DMS 273 (cell line): ENCODE results near the gene GALR2.
"Not testable (repeated sequence)": the region's sequence is repeated elsewhere in the genome, so short reads cannot be mapped to it uniquely, and the experiment has no call there.

Source experiments
- DNase-seq: peaks from one replicate; lab custom pipeline; 2025; ENCODE audit not compliant: unreplicated experiment; lab: John Stamatoyannopoulos, UW

GALR2 gene, protein sequence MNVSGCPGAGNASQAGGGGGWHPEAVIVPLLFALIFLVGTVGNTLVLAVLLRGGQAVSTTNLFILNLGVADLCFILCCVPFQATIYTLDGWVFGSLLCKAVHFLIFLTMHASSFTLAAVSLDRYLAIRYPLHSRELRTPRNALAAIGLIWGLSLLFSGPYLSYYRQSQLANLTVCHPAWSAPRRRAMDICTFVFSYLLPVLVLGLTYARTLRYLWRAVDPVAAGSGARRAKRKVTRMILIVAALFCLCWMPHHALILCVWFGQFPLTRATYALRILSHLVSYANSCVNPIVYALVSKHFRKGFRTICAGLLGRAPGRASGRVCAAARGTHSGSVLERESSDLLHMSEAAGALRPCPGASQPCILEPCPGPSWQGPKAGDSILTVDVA

DNA sequence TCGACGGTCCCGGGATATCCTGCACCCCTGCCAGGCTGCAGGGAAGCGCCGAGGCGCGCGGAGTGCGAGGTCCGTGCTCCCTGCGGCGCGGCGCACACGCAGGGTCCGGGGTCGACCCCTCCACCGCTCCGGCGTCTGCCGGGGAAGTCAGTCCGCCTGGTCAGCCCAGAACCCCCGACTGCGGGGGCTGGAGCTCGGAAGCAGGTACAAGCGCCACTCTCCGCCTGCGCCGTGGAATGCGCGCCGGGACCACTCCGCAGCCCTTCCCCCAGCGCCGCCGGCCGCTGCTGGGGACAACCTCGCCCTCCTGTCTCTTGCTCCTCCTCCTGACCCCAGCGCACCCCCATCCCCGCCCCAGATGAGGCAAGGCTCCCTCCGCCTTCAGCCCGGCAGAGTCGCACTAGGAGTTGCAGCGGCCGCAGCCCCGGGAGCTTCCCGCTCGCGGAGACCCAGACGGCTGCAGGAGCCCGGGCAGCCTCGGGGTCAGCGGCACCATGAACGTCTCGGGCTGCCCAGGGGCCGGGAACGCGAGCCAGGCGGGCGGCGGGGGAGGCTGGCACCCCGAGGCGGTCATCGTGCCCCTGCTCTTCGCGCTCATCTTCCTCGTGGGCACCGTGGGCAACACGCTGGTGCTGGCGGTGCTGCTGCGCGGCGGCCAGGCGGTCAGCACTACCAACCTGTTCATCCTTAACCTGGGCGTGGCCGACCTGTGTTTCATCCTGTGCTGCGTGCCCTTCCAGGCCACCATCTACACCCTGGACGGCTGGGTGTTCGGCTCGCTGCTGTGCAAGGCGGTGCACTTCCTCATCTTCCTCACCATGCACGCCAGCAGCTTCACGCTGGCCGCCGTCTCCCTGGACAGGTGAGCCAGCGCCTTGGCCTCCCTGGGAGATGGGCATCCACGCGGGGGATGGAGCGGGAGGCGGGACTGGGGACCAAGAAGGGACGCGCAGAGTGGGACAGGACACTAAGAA is at the start of gene GALR2:
Gene GALR2, plus strand, starts transcription at position 392 of the 974 bp plus-strand sequence. Its CDS starts 103 bp downstream, at position 495.
- peak; percentile 30 for DNase-seq

DNA sequence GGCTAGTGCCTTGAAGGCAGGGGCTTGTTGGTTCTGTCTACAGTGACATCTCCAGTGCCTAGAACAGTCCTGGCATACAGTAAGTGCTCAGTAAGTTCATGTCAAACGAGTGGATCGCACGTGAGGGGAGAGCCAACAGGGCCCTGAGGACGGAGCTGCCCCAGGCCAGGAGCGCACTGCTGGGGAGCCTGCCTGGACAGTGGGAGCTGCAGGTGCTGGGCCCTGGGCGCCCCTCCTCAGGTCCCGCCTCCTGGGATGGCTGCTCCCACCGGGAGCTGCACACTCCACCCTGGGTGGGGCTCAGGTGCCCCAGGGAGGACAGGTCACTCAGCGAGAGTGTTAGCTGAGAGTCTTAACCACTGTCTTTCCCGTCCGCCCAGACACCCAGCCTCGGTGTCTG is 49.3 kb upstream of the GALR2 start:
- DNase-seq, result no peak

DNA sequence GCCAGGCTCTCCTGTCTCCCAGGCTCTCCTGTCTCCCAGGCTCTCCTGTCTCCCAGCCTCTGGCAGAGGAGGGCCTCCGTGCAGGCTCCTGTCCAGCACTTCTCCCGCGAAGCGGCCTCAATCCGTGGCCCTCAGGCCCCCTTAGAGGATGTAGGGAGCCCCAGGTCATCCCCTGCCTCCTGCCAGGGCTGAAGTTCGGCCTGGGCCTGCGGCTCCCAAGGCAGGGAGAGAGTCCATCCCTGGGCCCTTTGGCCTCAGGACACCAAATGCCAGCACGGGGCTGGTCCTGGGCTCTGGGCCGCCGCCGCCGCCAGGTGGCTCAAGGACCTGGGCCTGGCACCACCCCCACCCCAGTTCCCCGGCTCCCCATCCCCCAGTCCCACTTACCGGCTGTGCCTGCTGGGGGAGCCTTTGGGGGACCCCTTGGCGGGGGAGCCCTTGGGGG is 47.8 kb upstream of the GALR2 start:
- DNase-seq, result no peak

- no peak for DNase-seq
Measured at GRCh38 chr17:76027159-76027839, 47.3 kb upstream of the GALR2 start, which contains the start of gene EVPL. Gene EVPL, minus strand, starts transcription at chr17:76027306. Its CDS starts 108 bp downstream, at chr17:76027198.

DNA sequence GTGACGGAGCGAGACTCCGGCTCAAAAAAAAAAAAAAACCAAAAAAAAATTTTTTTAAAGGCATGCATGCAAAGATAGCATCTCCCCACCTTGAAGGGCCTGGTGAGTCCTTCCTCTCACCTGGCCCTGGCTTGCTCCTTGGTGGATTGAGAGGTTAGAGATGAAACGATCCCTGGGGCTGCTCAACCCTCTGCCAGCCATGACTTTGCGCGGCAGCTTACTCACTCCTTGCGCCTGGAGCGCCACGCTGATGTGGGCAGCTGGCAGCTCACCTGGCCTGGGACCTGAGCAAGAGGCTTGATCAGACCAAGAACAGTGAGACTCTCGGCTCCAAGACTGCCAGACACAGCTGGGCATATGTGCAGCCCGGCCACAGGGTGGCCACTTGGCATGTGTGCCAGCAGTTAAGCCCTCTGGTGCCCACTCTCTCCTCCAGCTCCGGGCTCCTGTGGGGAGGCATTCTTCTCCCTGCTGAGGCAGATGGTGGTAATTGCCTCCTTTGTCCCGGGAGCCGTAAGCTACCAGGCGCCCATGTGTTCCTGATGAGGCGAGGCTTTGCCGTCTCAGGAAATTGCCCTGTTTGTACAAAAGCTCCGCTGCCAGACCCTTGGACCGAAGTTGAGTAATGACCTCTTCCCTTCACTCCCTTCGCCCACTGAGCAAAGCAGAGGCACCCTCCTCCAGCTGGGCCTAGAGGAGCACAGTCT is 42.4 kb upstream of the GALR2 start:
- DNase-seq, result peak; percentile 90

GRCh38 chr17:76032780-76033108 is 41.8 kb upstream of the GALR2 start:
- no peak for DNase-seq

DNA sequence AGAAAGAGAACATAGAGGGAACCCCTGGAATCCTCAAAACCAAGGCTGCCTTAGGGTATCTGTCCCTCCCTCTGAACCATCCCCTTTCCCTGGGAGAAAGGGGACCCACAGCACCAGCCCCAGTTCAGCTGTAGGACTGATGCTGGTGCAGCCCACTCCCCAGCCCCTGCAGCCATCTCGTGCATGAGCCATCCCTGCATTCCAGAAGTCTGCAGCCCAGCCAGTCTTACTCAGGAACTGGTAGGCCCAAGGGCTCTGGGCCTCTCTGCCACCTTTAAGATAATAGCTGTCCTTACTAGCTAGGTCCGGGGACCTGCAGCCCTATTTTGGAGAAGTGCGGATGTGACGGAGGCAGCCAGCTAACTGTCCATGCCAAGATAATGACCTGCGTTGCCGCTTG is 41.4 kb upstream of the GALR2 start:
- DNase-seq, result no peak

DNA sequence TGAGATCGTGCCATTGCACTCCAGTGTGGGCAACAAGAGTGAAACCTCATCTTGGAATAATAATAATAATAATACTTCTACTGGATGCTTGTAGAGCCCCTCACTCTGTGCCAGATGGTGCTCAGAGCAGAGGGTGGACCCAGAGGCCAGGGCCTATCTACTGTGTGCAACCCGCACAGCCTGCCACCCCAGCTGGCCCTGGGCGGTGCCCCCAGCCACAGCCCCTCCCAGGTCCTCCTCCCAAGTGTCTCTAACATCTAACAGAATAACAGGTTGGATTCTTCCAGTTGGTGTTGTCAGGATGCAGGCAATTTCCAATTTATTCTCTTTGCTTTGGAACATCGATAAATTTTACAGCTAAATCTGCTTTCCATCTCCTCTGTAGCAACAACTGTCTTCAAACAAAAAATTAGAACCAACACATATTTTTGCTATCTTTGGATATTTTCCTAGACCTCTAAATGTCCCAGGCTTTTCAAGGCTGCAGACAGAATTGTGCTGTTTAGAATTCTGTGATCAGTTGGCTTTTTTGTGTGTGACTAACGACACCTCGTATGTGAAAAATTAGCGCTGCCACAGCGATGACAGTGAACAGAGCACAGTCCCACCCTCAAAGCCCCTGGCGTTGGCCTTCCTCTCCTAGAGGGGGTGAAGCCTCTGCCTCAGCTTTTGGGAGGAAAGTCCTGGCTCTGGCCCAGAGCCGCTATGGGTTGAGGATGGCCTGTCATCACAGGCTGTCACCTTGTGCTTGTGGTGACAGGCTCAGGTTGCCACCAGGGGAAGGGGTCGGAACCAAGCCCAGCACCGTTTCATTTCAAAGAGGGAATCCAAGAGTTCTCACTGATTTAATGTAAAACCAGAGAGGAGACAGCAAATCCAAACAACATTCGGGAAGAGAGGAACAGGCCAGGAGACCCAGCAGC is 39.9 kb upstream of the GALR2 start:
- DNase-seq, result peak; percentile 78

DNA sequence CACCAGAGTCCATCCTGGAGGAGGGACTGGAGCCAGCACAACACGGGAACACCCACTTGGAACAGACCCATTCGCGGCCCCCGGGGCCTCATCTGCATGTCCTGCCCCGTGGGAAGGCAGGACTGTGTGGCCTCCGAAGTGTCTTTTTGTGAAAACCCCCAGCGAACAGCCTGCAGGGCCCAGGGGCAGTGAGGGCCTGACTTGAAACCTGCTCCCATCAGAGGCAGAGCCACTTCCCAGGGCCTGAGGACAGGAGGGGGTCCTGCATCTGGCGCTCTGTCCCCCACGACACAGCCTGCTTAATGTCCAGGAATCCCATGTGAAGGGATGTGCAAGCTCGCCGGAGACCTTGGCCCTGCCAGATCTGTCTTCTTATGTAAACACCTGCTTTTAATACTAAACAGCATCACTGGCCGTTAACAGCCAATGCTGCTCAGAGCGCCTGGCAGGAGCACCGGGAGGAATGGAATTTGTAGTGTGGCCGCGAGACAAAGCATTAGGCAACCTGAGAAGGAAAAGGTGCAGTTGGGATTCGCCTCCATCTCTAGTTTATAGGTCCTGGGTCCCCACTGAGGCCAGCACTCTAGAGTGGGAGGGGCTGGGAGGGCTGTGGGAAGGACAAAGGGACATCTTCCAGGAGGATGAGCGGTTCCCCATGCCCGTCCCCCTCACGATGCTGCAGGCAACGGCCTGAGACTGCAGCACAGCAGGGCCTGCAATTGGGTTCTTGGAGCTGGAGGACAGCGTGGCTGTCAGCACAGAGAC is 37.9 kb upstream of the GALR2 start:
- no peak for DNase-seq

- DNase-seq, result no peak
Measured at GRCh38 chr17:76038050-76038449, 36.5 kb upstream of the GALR2 start.

DNA sequence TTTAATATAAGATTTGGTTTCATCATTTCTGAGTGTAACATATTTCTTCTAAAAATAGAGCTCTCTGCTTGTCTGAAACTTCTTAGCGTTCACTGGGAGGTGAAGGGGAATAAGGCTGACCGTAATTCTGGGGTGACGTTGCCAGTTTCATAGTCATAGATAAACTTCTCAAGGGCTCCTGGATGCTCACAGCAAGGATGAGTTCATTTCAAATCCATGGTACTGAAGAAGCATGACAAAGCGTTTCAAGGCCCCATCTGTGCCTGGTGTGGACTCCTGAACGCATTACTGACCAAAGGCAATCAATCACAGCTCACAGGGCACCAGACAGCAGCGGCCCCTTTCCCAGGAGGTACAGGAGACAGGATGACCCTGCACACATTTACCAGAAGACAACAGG is 35.5 kb upstream of the GALR2 start:
- no peak for DNase-seq

DNA sequence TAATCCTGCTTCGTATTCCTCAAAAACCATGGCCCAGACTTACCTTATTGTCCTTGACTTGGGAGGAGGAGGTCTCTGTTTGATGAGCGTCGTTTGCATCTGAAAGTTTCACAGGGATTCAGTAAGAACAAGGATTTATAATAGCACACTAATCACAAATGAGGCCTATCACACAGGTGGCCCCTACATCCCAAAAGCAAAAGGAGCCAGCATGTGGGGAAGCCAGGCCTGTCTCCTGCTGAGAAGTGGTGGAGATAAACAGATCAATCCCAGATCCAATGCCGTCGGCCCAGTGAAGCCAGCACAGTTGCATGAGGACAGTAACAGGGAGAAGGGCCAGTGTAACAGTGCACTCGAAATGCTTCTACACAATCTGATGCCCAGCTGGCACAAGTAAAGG is 34.2 kb upstream of the GALR2 start:
- no peak for DNase-seq

DNA sequence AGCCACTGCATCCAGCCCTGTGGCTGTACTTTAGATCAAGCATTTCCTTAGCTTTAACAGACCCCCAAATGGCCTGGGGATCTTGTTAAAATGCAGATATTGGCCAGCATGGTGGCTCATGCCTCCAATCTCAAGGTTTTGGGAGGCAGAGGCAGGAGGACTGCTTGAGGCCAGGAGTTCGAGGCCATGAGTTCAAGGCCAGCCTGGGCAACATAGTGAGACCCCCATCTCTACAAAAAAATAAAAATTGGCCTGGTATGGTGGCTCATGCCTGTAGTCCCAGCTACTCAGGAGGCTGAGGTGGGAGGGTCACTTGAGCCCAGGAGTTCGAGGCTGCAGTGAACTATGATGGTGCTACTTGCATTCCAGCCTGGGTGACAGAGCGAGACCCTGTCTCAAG is 31.7 kb upstream of the GALR2 start:
- DNase-seq, result not testable (repeated sequence)

DNA sequence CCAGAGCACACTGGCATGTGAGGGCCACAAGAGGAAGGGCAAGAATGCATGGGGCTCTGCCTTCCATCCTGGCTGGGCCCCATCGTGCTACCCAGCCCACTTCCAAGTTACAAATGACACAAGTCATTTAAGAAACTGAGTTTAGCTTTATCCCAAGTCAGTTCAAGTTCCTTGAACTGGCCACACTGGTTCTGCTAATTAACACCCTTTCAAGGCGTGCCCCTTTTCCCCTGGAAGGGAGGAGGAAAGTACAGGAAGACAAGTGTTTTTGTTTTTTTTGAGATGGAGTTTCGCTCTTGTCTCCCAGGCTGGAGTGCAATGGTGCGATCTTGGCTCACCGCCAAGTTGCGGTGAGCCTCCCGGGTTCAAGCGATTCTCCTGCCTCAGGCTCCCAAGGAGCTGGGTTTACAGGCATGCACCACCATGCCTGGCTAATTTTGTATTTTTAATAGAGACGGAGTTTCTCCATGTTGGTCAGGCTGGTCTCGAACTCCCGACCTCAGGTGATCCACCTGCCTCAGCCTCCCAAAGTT is 30.0 kb upstream of the GALR2 start:
- DNase-seq, result not testable (repeated sequence)

DNA sequence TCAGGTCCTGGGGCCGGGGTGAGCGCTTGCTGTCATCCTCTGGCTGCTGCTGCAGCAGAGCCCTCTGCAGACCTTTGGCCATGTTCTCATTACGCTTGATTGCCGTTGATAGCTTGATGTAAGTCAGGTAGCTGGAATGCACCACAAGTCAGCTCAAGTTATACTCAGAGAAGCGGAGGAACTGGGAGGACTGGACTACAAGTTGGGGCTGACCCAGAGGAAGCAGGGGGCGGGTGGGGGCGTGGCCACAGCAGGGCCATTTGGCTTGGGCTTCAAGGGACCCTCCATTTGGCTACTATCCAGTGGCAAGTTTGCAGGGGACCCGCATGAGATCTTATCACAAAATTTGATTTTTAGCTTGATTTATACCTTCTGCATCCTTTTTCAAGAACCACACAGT is 28.5 kb upstream of the GALR2 start:
- DNase-seq, result no peak

DNA sequence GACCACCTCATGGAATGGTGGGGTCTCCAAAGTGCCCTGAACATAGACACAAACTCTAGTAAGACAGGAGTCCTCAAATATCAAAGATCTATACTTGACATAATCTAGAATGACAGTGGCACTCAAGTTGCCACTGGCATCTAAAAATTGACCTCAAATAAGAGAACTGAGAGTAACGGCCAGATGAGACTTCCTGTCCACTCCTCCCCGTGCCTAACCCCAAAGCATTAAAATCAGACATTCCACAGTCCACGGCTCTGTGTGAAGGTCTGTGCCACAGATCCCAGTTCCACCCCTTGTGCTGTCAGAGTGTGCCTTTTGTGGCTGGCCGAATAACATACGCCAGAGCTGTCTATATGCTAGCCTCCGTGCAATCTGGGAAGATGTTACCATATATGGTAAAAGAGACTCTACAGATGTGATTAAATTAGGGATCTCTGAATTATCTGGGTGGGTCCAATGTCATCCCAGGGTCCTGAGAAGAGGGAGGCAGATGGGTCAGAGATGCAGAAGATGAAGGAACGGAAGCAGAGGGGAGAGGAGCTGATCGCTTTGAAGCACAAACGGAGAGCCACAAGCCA is 26.5 kb upstream of the GALR2 start:
- no peak for DNase-seq

DNA sequence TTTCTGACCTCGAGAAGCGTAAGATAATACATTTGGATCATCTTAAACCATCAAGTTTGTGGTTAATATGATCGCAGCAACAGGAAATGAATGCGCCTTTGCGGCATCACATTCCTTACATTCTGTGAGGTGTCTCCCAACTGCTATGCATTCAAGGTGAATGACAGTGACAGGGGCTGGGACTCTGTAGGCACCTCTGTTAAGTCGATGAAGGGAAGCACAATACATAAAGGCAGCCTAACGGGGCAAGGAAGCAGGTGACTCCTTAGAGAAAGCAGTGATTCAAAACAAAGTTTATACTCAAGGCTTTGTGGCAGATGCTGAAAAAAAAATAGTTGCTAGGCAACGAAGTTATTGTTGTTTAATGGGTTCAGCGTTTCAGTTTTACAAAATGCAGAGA is 25.9 kb upstream of the GALR2 start:
- no peak for DNase-seq

DNA sequence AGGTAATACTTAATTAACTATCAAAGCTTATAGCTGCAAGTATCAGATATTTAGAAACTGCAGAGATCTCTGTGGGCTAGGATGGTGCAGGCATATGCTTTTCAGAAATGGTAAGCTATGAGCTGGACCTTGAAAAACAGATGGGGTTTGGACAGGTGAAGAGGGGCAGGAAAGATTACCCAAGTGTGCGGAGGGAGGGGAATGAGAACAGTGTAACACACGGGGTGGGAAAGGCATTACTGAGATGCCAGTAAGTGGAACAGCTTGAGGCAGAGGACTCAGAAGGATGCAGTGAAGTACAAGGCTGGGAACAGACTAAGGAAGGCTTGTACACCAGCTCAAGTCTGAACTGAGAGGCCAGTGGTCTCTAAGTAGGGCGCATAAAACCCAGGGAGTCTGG is 25.3 kb upstream of the GALR2 start:
- DNase-seq, result no peak
